B cell (primary cell): ENCODE data around the gene CLDN7. TPM values are rescaled to one million over a fixed set of nuclear protein-coding genes. Genes with fewer than 3 reads are reported as not detected.

Experiments
- ATAC-seq: fragments of 200-7000 bp; cut with Tn5 transposase; one replicate; pipeline ENCODE4 v1.10.0; 2021; ENCODE audit warnings: low read depth, mild to moderate bottlenecking, moderate number of reproducible peaks, moderate library complexity
- CTCF ChIA-PET: fragments of 350-600 bp; sonication (Branson Sonifier 250); formaldehyde crosslinking; loops from one replicate; lab custom pipeline; 2021; ENCODE audit warnings: antibody characterized with exemption, inconsistent platforms; lab: Charles Lee
- POLR2A ChIA-PET: fragments of 350-600 bp; sonication (Branson Sonifier 250); formaldehyde crosslinking; loops from one replicate; lab custom pipeline; 2021; ENCODE audit warnings: antibody characterized with exemption; lab: Charles Lee
- DNase-seq: peaks from one replicate; pipeline ENCODE4 v3.0.0; 2013
- H2AFZ ChIP-seq: 2 replicates; pipeline ENCODE4 v1.6.1; 2012; ENCODE audit warnings: mild to moderate bottlenecking, low read depth, low read length; ENCODE audit not compliant: insufficient read depth, poor library complexity, severe bottlenecking
- H3K27ac ChIP-seq, 2 donors: 1 replicate in 1 of 2; 2 replicates in 1 of 2; pipeline ENCODE4 v1.5.1; 2012 to 2013; ENCODE audit warnings: low read length in 2 of 2, mild to moderate bottlenecking in 2 of 2, moderate library complexity in 1 of 2
- H3K27me3 ChIP-seq, 4 experiments: fragments of 200-600 bp in 1 of 4; sonication (generic) in 1 of 4; replicated peaks in 1 of 4; 1 replicate in 2 of 4; 2 replicates in 2 of 4; pipeline versions ENCODE4 v1.6.1 to v1.7.0; 2013 to 2016; ENCODE audit warnings: low read length in 3 of 4, mild to moderate bottlenecking in 2 of 4, mixed read lengths in 1 of 4, moderate library complexity in 1 of 4; ENCODE audit not compliant: insufficient read depth in 4 of 4, control insufficient read depth in 3 of 4; ENCODE audit errors: control extremely low read depth in 1 of 4
- H3K36me3 ChIP-seq, 2 experiments: replicated peaks in 1 of 2; 1 replicate in 1 of 2; 2 replicates in 1 of 2; pipeline versions ENCODE4 v1.6.1 to v1.7.1; 2013; ENCODE audit warnings: low read length in 1 of 2; ENCODE audit not compliant: insufficient read depth in 2 of 2, control insufficient read depth in 1 of 2; ENCODE audit errors: control extremely low read depth in 1 of 2, extremely low read depth in 1 of 2
- H3K4me1 ChIP-seq, 2 donors: fragments of 200-600 bp in 1 of 2; sonication (generic) in 1 of 2; 1 replicate in 1 of 2; 2 replicates in 1 of 2; pipeline versions ENCODE4 v1.5.1 to v1.6.1; 2013 to 2017; ENCODE audit warnings: low read length in 2 of 2; ENCODE audit not compliant: control insufficient read depth in 2 of 2, insufficient read depth in 2 of 2
- H3K4me2 ChIP-seq: replicated peaks from 2 replicates; pipeline ENCODE3; 2012; ENCODE audit warnings: mild to moderate bottlenecking, low read depth, low read length; ENCODE audit not compliant: poor library complexity, severe bottlenecking
- H3K4me3 ChIP-seq, 5 experiments: fragments of 200-600 bp in 1 of 5; sonication (generic) in 1 of 5; 1 replicate in 3 of 5; 2 replicates in 2 of 5; pipeline versions ENCODE4 v1.5.1 to v1.7.0; 2011 to 2016; ENCODE audit warnings: low read length in 4 of 5, mild to moderate bottlenecking in 4 of 5, low read depth in 2 of 5, control low read depth in 1 of 5, moderate library complexity in 1 of 5; ENCODE audit not compliant: insufficient read depth in 1 of 5; ENCODE audit errors: control extremely low read depth in 1 of 5, extremely low read depth in 1 of 5
- H3K79me2 ChIP-seq: fragments of 200-600 bp; sonication (generic); one replicate; pipeline ENCODE4 v1.6.0; 2016; ENCODE audit warnings: low read length; ENCODE audit not compliant: control insufficient read depth, insufficient read depth
- H3K9ac ChIP-seq: fragments of 200-600 bp; sonication (generic); 2 replicates; pipeline ENCODE4 v1.6.1; 2017; ENCODE audit warnings: mild to moderate bottlenecking, low read length, moderate library complexity
- H3K9me3 ChIP-seq, 3 donors: one replicate each; pipeline versions ENCODE4 v1.6.1 to v1.7.1; 2013; ENCODE audit warnings: low read length in 2 of 3; ENCODE audit not compliant: control insufficient read depth in 2 of 3, insufficient read depth in 1 of 3; ENCODE audit errors: control extremely low read depth in 1 of 3
- H4K20me1 ChIP-seq: 2 replicates; pipeline ENCODE4 v1.6.0; 2012; ENCODE audit warnings: mild to moderate bottlenecking, low read length; ENCODE audit not compliant: insufficient read depth, control insufficient read depth, poor library complexity, severe bottlenecking
- H3K27ac Mint-ChIP-seq: one replicate; pipeline ENCODE4 v1.8.0; 2021; ENCODE audit warnings: mixed read lengths
- H3K27me3 Mint-ChIP-seq: one replicate; pipeline ENCODE4 v1.8.0; 2021; ENCODE audit warnings: mixed read lengths
- H3K4me1 Mint-ChIP-seq: one replicate; pipeline ENCODE4 v1.8.0; 2021; ENCODE audit warnings: mixed read lengths
- H3K4me3 Mint-ChIP-seq: one replicate; pipeline ENCODE4 v1.8.0; 2021; ENCODE audit warnings: mixed read lengths
- H3K9me3 Mint-ChIP-seq: one replicate; pipeline ENCODE4 v1.8.0; 2022; ENCODE audit warnings: mixed read lengths; ENCODE audit not compliant: insufficient read depth
- CTCF ChIP-seq: fragments of 200-600 bp; IDR thresholded peaks from one replicate; pipeline ENCODE4 v1.8.0; 2022; ENCODE audit warnings: antibody characterized with exemption, mild to moderate bottlenecking
- EZH2 ChIP-seq: IDR thresholded peaks from 2 replicates; pipeline ENCODE4 v1.6.1; 2012; ENCODE audit warnings: borderline replicate concordance, low read depth, mild to moderate bottlenecking, moderate library complexity, low read length; ENCODE audit not compliant: insufficient read depth, poor library complexity, severe bottlenecking
- WGBS: methylation state at CpG from one replicate; pipeline ENCODE4 v1.1.5; 2013; ENCODE audit warnings: missing lambda C conversion rate; ENCODE audit not compliant: insufficient coverage; 5-methylcytosine and 5-hydroxymethylcytosine counted together
- intact Hi-C: fragments of 100-400 bp; cut with micrococcal nuclease; formaldehyde crosslinking; loops from one replicate; pipeline ENCODE4 v1.10.0; 2022
- polyA plus RNA-seq: library from polyadenylated mRNA; depleted of rRNA; stranded (reverse); fragments of >200 nt; gene quantifications from 2 replicates; pipeline ENCODE4 v1.2.3, GENCODE V29; 2012
- total RNA-seq, 2 donors: library from RNA; stranded (reverse); fragments of 120-200 nt in 1 of 2; gene quantifications; 1 replicate in 1 of 2; 2 replicates in 1 of 2; pipeline versions ENCODE4 v1.2.3 to v1.2.4, GENCODE V29; 2013 to 2022

CLDN7 gene
- total and polyA plus RNA-seq, 2 donors (not counting 1 experiment from before 2014, with no cell fraction given): 1.2 to 5.8 TPM

- intact Hi-C loops: no loop called here
- Histone ChIP-seq H3K27ac (peak overlapping the region in 1 of 2 donors; percentile 99), H3K36me3 (peaks cover 5 to 55% of the 10 kb centered on the region in 2 experiments), H3K79me2 (peaks cover 73% of the 10 kb centered on the region), H3K4me1 (peaks cover 34 to 65% of the 10 kb centered on the region in 2 donors), H3K9ac (no peak overlapping the region), H4K20me1 (peaks cover 68% of the 10 kb centered on the region), H3K27me3 (no peaks in the 10 kb centered on the region), H2AFZ (no peak overlapping the region), H3K4me2 (no peak overlapping the region), H3K4me3 (no peak overlapping the region), H3K9me3 (no peaks in the 10 kb centered on the region)
- Mint-ChIP-seq H3K4me3 (peak overlapping the region; percentile 95), H3K9me3 (no peaks in the 10 kb centered on the region), H3K4me1 (peaks cover 73% of the 10 kb centered on the region), H3K27me3 (no peaks in the 10 kb centered on the region), H3K27ac (peak overlapping the region; percentile 97)
- ChIA-PET CTCF (interaction anchor here (1.0 to 1.8 kb wide), 2 partner anchors 15 to 30 kb away, joined by 3 to 4 read pairs; partner anchors contain the start of gene SLC2A4), POLR2A (interaction anchor here (0.6 to 0.8 kb wide), 2 partner anchors 36 to 38 kb away, joined by 3 to 7 read pairs; no protein-coding TSS in a partner anchor)
- 98% methylated on average over 6 of the region's 7 CpGs for WGBS
- no peak for DNase-seq
- ATAC-seq: no peak
- TF ChIP-seq CTCF: no peak
- TF ChIP-seq EZH2: no peak
These were observed 48.9 kb upstream of the CLDN7 start for GRCh38 chr17:7311110-7311705.

- H2AFZ ChIP-seq: no peak overlapping the region
- WGBS: 77% methylated on average over 11 of the region's 12 CpGs
- H3K27me3 ChIP-seq: no peaks in the 10 kb centered on the region
- ATAC-seq (no peak), DNase-seq (no peak)
- no peaks in the 10 kb centered on the region for H3K9me3 ChIP-seq
- peak overlapping the region; percentile 97 for H3K27ac Mint-ChIP-seq
- intact Hi-C loops: loop anchor here (5.0 kb wide), 1 partner anchor 148 kb away; no protein-coding TSS in a partner anchor
- peaks cover 63% of the 10 kb centered on the region for H3K4me1 Mint-ChIP-seq
- H4K20me1 ChIP-seq: peaks cover 65% of the 10 kb centered on the region
- peak overlapping the region in 4 of 5 experiments; percentile 81 to 96 (median 95) for H3K4me3 ChIP-seq
- peaks cover 65% of the 10 kb centered on the region for H3K79me2 ChIP-seq
- peaks cover 27 to 57% of the 10 kb centered on the region in 2 donors for H3K4me1 ChIP-seq
- peaks cover 5 to 50% of the 10 kb centered on the region in 2 experiments for H3K36me3 ChIP-seq
- no peaks in the 10 kb centered on the region for H3K27me3 Mint-ChIP-seq
- H3K9me3 Mint-ChIP-seq: no peaks in the 10 kb centered on the region
- H3K4me3 Mint-ChIP-seq: peak overlapping the region; percentile 95
- TF ChIP-seq CTCF (no peak), EZH2 (no peak)
- ChIA-PET CTCF (interaction anchor here (0.9 to 1.9 kb wide), 7 partner anchors 12 to 44 kb away, joined by 3 to 5 read pairs (median 5); no protein-coding TSS in a partner anchor), POLR2A (interaction anchor here (0.6 to 1.9 kb wide), 7 partner anchors 14 to 864 kb away, joined by 3 to 18 read pairs (median 4); partner anchors contain the start of genes NEURL4 and TP53)
- H3K27ac ChIP-seq: peak overlapping the region; percentile 98 to 99
- peak overlapping the region; percentile 97 for H3K9ac ChIP-seq
- peak overlapping the region; percentile 93 for H3K4me2 ChIP-seq
These were observed 47.4 kb upstream of the CLDN7 start for GRCh38 chr17:7309628-7310027.
